Hematopoietic multipotent progenitor cell treated with erythropoietin and hydrocortisone succinate and interleukin-3 and kit ligand, for 17 days (in vitro differentiated cells): Measurements from ENCODE around the gene SLC8A2.

Experiments
- DNase-seq: peaks from one replicate; pipeline ENCODE4 v3.0.0-alpha.2; 2015; ENCODE audit warnings: low spot score

SLC8A2 gene

DNA sequence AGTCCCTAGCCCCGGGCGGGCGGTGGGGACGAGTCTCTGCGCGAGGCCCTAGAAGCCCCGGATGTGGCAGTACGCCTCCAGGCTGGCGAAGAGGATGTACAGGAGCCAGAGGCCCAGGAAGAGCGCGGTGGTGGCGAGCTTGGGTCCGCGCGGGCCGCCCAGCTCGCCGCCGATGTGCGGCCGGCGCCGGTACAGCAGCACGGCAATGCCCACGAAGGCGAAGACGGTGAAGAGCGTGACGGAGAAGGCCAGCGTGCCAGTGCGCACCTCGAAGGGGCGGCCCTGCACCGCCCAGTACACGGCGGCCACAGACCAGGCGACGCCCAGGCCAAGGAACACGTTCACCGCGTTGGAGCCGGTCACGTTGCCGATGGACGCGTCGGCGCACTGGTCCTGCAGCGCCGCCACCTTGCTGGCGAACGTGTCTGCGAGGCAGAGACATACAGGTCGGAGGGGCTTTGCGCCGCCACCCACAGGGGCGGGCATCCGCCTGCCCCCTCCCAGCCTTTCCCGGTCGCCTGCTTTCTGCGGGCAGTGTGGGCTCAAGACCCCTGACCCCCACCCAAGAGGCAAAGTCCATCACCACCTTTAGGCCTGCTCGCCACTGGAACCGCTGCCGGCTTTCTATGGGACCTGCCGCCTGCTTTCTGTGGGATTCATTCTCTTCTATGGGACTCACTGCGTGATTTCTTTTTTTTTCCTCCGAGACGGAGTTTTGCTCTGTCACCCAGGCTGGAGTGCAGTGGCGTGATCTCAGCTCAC is 41.5 kb downstream of the SLC8A2 start:
- DNase-seq: no peak

- DNase-seq: no peak
Measured at GRCh38 chr19:47429140-47429793, 42.4 kb downstream of the SLC8A2 start.

- DNase-seq: peak; percentile 92
Measured at GRCh38 chr19:47428177-47428894, 43.4 kb downstream of the SLC8A2 start.

DNA sequence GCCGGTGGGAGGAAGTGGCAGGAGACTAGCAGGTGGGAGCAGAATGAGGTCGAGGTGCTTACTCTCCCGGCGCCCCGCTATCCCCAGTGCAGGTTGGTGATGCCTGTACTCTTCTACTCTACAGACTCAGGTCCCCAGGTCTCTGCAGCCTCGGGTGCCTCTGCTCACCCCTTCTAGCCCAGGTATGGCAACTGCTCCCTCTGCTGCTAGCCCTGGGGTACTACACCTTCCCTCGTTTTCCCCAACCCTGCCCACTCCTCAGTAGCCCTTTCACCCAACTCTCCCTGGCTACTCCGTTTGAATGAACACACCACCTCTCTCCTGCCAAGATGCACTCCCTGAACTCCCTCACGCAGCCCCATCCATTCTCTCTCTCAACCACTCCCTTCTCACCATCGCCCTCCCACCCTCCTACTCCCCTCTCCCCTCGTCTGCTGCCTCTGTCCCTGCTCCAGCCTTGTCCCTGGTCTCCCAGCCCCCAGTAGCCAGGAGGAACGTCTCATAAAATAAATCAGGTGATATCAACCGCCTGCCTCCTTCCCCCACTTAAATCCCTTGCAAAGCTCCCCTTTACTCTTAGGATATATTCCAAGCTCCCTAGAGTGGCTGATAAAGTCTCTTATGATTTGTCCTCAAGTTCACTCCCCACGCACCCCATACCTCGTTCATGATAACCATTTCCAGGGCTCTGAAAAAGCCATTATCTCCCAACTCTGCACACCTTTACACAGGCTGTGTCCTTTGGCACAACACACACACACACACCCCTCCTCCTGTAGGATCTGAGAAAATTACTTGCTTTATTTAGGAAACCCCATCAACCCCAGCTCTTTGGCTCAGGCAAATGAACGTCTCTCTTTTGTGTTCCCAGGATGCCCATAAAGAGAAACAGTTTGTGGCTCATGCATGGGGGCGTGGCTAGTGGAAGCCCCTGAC is 44.2 kb downstream of the SLC8A2 start:
- DNase-seq: peak; percentile 71

DNA sequence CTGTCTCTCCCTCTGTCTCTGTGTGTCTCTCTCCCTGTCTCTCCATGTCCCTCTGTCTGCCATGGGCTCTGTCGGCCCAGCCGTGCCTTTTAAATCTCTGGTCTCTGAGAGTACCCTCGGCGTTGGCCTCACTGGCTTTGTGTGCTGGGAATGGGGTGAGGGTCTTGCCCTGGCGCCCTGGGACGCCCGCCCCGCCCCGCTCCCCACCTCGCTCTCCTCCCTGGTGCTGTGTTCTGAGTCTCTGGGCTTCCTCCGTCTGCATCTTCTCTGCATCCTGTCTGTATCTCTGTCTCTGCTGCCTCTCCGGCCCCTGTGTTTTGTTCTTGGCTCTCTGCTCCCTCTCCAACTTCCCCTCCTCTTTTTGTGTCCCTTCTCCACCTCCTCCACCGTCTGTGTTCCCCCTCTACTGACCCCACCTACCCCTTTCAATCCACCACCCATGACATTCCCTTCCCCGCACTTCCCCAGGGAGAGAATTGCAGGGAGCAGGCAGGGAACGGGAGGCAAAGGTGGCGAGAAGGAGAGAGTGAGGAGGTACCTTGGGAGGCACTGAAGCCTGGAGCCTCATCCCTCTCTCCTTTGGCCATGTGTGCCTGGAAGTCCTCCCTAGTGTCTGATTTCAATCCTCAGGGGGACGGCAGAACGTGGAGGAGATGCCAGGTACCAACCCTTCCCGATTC is 48.4 kb downstream of the SLC8A2 start:
- no peak for DNase-seq

- no peak for DNase-seq
Measured at GRCh38 chr19:47422417-47423163, 49.1 kb downstream of the SLC8A2 start.

DNA sequence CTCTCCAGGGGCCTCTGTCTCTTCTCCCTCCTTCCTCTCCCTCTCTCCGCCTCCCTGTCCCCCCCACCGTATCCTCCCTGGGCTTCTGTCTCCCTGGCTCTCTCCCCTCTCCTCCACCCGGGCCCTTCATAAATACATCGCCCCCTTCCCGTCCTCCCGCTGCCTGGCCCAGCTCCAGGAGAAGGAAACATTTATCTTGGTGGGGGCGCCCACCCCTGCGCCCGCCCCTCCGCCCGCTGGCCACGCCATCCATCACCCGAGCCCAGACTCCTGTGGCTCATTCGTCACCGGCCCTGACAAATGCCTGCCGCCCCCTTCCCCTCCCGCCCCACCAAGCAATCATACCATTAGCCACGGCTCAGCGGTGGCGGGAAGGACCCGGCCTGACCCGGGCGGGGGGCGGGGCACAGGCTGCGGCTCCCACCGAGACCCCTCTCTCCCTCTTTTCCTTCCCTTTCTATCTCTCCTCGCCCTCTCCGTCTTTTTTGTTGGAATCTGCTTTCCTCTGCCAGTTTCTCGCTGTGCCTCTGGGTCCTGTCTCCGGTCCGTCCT is 49.8 kb downstream of the SLC8A2 start:
- no peak for DNase-seq

DNA sequence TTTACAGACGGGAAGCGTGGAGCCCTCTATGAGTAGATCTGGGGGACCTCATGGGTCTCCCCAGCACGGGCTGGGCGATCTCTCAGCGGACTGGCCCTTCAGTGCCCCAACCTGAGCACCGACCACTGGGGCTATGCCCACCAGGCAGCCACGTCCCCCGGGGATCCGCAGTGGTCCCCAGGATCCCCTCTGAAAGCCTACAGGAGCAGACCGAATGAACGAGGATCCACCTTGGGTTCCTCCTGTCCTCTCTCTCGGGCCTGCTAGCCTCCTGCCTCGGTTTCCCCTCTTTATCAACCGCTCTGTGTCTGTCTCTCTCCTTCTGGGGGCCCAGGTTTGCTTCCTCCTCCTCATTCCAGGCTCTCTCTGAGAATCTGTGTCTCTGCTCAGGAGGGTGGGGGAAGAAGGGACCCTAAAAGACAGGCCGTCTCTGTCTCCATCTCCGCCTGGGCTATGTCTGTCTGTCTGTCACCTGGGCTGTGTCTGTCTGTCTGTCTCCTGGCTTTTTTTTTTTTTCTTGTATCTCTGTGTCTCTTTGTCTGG is 50.4 kb downstream of the SLC8A2 start:
- no peak for DNase-seq

DNA sequence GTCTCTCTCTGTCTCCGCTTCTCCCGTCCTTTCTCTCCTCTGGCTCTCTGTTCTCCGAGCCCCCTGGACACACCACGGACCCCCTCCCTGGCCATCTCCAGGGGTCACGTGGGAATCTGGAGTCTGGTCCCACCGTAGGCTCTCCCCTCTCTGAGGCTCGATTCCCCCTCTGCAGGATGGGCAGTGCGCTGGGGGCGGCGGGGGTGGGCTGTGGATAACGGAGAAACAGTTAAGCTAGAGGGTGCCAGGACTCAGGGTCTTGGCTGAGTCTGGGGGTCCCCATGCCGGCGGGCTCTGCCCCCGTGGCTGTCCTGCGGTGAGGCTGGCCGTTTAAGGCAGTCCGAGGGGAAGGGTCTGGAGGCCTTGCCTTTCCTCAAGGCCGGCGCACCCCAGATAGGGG is 51.9 kb downstream of the SLC8A2 start:
- DNase-seq: no peak

DNA sequence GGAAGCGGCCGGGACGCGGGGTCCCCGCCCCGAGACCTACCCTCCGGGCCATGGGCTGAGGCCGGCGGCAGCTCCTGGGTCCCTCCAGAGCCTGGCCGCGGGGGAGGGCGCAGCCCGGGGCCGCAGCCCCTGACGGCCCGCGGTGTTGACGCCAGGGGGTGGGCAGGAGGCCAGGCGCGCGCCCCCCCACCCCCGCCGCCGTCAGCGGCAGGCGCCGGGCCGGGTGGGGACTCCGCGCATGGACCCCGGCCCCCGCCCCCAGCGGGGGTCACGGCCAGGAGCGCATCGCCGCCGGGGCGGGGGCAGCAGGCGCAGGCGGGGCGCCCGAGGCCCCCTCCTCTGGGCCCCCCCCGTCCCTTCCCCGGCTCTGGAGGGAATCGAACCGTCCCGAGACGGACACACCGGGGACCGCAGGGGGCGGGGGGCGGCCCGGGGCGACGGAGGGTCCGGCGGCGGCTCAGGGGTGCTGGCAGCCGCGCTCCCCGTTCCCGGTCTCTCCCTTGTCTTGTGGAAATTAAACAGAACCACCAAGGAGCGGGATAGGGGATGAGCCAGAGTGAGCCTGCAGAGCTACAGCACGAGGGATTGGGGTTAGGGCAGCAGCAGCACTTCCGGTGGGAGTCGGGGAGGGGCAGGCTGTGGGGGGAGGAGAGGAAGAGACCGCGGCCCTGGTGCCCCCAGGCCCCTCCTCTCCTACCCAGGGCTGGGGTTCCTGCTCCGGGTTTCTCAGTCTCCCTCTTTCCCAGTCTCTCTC is 52.5 kb downstream of the SLC8A2 start, which contains the start of gene MEIS3:
MEIS3 (minus strand) TSS at position 498 of the 754 bp plus-strand sequence; CDS start at position 52, 446 bp downstream.
- no peak for DNase-seq

GRCh38 chr19:47418692-47419029 is 53.0 kb downstream of the SLC8A2 start:
- no peak for DNase-seq

DNA sequence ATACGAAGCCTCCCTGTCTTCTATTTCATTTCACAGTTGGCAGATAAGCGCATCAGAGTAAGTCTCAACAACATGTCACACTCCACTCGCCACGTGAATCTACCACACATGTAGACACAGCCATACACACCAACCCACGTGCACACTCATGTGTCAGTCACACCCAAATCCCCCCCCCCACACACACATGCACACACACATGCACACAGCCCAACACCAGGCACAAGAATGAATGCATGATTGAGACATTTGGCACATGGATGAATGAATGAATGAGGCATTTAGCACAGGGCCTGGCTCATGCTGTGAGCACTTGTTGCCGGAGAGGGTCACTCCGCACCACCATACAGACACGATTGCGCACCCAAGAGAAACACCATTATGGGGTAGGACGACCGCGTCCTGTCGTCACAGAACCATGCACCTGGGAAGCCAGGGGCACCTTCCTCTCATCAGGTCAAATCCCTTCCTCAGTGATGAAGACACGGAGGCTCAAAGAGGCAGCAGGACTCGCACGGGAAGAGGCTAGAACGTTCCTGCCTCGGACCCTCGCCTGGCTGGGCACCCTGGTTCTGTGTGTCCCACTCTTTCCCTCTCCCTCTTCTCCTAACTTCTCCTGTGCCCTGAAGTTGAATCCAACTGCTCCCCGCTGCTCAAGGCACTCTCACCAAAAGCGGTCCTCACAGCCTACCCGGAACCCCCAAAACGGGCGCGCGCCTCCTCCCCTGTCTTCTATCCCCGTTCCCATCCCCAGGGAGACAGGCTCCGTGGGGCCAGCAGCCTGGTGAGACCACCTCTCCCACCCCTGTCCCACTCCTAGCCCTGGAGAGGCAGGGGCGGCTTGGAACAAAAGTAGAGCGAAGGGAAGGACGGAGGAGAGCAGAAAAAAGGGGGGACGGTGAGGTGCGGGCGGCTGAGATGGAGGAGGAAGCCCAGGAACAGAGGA is 53.7 kb downstream of the SLC8A2 start:
- DNase-seq: no peak

- DNase-seq: no peak
Measured at GRCh38 chr19:47417107-47417745, 54.5 kb downstream of the SLC8A2 start.

DNA sequence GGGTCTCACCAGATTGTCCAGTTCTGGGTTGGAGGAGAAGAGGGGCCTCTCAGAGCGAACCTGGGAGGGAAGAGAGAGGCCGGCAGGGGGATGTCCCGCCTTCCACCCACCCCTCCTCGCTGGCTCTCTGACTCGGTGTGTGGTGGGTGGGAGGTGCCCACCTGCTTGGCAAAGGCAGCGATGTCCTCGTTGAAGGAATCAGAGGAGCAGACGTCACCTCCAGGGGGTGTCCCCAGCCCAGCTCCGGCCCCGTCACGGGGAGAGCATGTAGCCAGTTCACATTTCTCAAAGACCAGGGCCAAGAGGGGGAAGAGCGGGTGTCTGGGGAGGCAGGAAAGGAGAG is 55.1 kb downstream of the SLC8A2 start:
- DNase-seq: no peak

- DNase-seq: no peak
Measured at GRCh38 chr19:47415953-47416642, 55.6 kb downstream of the SLC8A2 start.

DNA sequence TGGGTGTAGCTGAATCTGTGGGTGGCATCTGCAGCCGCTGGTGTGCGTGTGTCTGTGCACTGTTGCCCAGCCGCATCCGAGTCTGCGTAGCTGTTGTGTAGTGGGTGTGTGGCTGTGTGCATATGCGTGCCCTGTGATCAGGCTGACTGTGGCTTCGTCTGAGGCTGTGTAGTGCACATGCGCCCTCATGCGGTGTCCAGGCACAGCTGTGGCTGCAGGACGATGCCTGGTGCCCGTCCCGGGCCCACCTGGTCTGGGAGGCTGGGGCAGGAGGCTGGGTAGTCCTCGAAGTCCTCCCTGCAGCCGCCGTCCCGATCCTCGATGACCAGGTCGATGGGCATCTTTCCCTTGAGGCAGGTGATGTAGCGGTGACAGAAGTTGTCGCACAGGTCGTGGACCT is 57.2 kb downstream of the SLC8A2 start:
- no peak for DNase-seq

DNA sequence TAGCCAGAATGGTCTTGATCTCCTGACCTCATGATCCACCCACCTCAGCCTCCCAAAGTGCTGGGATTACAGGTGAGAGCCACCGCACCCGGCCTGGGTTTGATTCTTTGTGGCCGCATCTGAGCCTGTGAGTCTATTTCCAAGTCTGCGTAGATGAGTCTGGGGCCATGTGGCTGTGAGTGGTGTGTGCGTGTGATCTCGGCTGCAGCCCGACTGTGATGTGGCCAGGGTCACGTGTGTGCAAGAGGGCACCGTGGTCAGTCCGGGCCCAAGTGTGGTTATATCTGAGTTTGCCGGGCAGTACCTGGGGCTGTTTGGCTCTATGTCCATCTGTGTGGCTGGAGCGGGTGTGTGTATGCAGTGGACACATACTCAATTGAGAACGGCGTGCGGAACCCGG is 57.8 kb downstream of the SLC8A2 start:
- DNase-seq: no peak
